ENCODE measurements around the gene IGSF8.
"Not testable (repeated sequence)": the region's sequence is repeated elsewhere in the genome, so short reads cannot be mapped to it uniquely, and the experiment has no call there.

Gene IGSF8

DNA sequence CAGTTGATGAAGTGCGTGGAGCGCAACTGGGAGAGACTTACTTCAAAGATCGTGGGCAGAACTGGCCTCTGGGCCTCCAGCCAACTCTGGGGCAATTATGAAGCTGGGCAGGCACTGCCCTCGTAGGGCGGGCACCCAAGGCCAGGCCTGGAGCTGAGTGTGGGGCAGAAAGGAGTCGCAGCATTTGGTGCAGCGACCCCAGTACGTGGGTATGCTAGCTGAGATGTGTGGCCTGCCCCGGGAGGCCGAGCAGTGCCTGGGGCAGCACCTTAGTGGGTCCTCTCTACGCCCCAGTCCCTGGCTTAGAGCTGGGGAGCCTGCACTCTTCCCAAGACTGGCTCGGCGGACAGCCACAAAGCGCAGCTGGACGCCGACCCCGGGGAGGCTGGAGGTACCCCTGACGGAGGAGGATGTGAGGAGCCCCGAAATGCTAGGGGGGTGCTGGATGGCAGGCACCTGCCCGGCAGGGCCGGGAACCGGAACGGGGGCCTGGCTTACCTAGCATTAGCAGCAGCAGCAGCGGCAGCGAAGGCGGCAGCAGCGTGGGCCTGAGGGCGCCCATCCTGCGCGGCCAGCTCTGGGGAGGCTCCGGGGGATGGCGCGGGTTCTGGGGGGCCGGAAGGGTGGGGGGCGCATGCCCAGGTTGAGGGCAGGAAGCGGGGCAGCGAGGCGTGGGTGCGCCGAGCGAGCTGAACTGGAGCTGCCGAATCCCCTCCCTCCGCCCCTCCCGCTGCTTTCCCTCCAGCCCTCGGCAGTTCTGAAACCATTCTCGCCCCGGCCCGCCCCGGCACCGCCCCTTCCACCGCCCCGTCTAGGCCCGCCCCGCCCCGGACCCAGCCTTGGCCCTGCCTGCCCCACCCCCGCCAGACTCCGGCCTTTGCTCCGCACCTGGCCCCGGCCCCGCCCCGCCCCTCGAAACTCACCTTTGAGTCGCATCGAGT is at the start of gene IGSF8:
IGSF8 (minus strand) TSS at position 709 of the 941 bp plus-strand sequence; CDS start at position 562, 147 bp downstream.
- peak; percentile 44 for DNase-seq

- no peak for DNase-seq
Measured at GRCh38 chr1:160148121-160148520, 49.7 kb upstream of the IGSF8 start.

DNA sequence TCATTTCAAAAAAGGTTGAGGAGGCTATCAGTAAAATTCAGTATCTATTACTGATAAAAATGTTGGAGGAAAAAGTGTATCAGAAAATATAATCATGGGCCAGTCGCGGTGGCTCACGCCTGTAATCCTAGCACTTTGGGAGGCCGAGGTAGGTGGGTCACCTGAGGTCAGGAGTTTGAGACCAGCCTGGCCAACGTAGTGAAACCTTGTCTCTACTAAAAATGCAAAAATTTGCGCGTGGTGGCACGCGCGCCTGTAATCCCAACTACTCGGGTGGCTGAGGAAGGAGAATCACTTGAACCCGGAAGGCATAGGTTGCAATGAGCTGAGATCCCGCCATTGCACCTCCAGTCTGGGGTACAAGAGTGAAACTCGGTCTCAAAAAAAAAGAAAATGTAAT is 47.7 kb upstream of the IGSF8 start:
- DNase-seq = no peak

DNA sequence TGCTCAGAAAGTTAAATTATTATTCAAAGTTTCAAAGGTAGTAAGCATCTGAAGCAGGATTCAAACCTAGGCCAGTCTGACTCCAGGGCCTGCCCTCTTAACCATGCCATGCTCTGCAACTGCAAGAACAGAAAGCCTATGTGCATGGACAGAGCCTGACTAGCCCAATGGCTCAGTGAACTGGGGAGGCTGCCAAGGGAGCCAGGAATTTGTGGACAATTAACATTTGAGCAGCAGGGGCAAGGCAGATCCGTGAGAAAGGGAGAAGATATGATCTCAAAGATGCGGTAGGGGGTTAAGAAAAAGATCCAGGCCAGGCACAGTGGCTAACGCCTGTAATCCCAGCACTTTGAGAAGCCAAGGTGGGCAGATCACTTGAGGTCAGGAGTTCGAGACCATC is 46.5 kb upstream of the IGSF8 start:
- no peak for DNase-seq

GRCh38 chr1:160143695-160144094 is 45.3 kb upstream of the IGSF8 start:
- no peak for DNase-seq

- DNase-seq = no peak
Measured at GRCh38 chr1:160139840-160140239, 41.4 kb upstream of the IGSF8 start.

- DNase-seq = no peak
Measured at GRCh38 chr1:160137216-160137862, 38.9 kb upstream of the IGSF8 start.

DNA sequence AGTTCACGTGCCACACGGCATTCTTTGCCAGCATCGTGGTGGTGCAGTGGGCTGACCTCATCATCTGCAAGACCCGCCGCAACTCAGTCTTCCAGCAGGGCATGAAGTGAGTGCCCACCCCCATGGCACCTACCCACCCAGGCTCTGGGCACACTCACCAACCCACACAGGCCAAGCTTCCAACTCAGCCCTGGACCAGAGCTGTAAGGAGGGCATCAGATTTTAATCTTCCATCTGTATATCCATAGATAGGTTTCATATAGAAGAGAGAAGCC is 38.4 kb upstream of the IGSF8 start:
- no peak for DNase-seq

DNA sequence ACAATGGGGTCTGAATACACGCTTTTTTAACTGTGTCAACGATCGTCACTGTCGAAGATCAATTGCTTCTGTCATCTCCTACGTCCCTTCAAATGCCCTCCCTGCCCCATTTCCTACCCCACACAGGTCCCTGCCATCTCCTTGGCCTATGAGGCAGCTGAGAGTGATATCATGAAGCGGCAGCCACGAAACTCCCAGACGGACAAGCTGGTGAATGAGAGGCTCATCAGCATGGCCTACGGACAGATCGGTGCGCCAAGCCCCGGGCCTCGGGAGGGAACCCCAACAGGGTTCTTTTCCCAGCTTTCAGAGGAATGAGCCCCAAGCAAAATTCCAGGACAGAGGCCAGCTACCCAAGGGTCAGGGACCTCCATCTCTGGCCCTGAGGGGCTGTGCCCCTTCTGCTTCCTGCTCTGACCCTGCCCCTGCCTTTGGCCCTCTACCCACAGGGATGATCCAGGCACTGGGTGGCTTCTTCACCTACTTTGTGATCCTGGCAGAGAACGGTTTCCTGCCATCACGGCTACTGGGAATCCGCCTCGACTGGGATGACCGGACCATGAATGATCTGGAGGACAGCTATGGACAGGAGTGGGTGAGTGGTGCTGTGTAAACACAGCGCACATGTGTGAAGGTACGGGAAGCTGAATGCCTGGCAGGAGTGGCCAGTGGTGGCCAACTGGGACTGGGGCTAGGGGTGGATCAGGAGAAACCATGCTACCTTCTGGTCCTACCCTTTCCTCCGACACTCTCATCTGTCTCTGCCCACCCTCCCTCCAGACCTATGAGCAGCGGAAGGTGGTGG is 37.9 kb upstream of the IGSF8 start:
- DNase-seq = no peak

DNA sequence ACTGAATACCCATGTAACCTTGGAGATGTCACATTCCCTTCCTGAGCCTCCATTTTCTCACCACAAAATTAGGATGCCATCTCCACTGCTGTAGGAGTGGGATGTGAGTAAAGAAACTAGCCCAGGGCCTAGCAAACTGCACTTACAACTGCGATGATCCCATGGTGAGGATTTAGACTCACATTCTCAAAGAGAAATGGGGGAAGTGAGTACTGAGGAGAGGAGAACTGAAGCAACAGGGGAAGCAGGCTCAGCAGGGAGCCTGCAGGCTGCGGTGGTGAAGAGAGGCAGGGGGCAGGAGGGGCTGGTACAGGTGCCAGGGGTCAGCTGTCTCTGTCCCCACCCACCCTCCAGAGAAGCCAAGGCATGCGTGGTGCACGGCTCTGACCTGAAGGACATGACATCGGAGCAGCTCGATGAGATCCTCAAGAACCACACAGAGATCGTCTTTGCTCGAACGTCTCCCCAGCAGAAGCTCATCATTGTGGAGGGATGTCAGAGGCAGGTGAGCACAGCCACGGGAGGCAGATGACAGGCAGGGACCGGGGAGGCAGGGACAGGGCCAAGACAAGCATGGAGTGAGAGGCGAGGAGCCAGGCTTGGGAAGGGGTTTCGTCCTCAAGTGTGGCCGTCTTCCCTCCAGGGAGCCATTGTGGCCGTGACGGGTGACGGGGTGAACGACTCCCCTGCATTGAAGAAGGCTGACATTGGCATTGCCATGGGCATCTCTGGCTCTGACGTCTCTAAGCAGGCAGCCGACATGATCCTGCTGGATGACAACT is 36.6 kb upstream of the IGSF8 start:
- no peak for DNase-seq

DNA sequence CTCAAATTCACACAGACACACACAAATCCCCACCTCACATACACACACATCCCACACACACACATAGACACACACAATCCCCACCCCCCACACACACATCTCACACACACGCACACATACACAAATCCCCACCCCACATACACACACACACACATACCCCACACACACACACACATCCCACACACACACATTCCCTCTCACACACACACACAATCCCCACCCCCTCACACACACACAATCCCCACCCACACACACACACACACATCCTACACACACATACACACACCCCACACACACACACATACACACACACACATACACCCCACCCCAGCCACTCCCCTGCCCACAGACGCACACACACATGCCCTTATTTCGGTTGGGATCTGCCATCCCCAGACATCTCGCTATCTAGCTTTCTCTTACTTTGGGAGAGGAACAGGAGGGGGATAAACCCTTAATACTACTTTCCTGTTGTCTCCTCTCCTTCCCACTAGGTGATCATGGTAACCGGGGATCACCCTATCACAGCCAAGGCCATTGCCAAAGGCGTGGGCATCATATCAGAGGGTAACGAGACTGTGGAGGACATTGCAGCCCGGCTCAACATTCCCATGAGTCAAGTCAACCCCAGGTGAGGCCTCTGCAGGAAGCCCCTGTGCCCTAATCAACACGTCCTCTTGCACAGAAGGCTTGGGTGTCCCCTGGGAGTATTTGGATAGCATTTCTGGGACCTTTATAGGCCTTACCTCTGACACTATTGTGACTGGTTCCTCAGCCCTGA is 35.8 kb upstream of the IGSF8 start:
- DNase-seq = no peak

GRCh38 chr1:160131803-160132565 is 33.6 kb upstream of the IGSF8 start:
- no peak for DNase-seq

GRCh38 chr1:160130939-160131338 is 32.5 kb upstream of the IGSF8 start:
- no peak for DNase-seq

GRCh38 chr1:160130486-160130885 is 32.1 kb upstream of the IGSF8 start:
- DNase-seq = no peak

DNA sequence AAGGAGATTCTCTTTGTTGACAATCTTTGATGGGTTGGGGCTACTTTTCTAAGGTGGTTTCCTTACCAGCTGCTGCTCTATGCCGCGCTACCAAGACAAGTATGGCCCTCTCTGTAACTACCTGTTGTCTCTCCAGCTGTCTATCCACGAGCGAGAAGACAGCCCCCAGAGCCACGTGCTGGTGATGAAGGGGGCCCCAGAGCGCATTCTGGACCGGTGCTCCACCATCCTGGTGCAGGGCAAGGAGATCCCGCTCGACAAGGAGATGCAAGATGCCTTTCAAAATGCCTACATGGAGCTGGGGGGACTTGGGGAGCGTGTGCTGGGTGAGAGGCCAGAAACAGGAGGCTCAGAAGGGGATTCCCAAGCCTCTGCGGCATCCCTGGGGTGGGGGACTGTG is 31.5 kb upstream of the IGSF8 start:
- no peak for DNase-seq

GRCh38 chr1:160129558-160129957 is 31.1 kb upstream of the IGSF8 start:
- DNase-seq = no peak

GRCh38 chr1:160129046-160129445 is 30.6 kb upstream of the IGSF8 start:
- no peak for DNase-seq

GRCh38 chr1:160128636-160129035 is 30.2 kb upstream of the IGSF8 start:
- DNase-seq = no peak

DNA sequence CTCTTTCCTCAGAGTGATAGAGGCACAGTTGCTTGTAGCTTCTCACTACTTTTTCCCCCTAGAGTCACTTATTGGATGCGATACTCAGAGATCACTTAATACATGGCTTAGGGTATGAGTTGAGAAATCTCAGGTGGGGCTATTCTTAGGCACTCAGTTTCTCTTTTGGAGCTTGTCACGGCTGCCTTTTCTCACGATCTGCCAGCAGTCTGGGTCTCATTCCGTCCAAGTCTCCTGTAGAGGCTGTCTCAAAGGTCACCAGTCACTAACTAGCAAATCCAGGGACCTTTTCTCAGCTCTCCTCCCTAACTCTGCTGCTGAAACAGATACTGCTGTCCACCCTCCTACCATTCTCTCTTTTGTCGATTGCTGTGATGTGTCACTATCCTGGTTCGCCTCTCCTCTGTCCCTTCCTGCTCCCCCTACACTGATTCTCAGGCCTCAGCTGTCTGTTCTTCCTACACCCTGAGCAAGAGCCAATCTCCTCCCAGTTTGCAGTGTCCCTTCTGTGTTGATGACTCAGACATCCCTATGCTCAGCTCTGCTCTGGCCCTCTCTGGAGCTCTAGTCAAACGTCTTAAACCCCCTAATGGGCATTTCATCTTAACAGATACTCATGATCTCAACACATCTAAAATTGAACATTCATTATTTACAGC is 29.6 kb upstream of the IGSF8 start:
- DNase-seq = no peak

DNA sequence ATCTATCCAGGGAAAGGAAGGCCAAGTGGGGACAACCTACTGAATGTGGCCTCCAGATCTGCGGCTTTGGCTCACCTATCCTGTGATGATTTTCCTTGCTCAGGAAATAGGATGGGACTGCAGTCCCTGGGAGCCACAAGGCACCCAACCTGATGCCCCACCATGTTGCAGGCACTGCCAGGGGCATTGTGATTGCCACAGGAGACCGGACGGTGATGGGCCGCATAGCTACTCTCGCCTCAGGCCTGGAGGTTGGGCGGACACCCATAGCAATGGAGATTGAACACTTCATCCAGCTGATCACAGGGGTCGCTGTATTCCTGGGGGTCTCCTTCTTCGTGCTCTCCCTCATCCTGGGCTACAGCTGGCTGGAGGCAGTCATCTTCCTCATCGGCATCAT is 29.0 kb upstream of the IGSF8 start:
- no peak for DNase-seq

GRCh38 chr1:160126342-160126741 is 27.9 kb upstream of the IGSF8 start:
- DNase-seq = not testable (repeated sequence)

Measured in KG1 (cell line).